ENCODE data around the gene CTDSPL.
"Not testable (repeated sequence)": the region's sequence is repeated elsewhere in the genome, so short reads cannot be mapped to it uniquely, and the experiment has no call there.

Gene CTDSPL

GRCh38 chr3:37861620-37862041 is at the start of gene CTDSPL:
Gene CTDSPL, plus strand, starts transcription at chr3:37861880. Its CDS starts 320 bp downstream, at chr3:37862200.
- peak within 1 kb of the TSS; percentile 64 for H2AFZ ChIP-seq (ENCODE audit: low read length, unreplicated experiment)
- peaks cover 33% of the 10 kb centered on the region for H3K4me1 ChIP-seq (ENCODE audit: control insufficient read depth, insufficient read depth, low read length, unreplicated experiment)
- H3K27ac ChIP-seq (ENCODE audit: low read depth, low read length) = no peak within 1 kb of the TSS
- peak within 1 kb of the TSS; percentile 97 for H3K4me3 ChIP-seq (ENCODE audit: low read depth, low read length)
- H3K79me2 ChIP-seq (ENCODE audit: control insufficient read depth, insufficient read depth, low read length, unreplicated experiment) = peaks cover 47% of the 10 kb centered on the region
- H3K27me3 ChIP-seq (ENCODE audit: insufficient read depth, low read length) = no peaks in the 10 kb centered on the region
- H3K36me3 ChIP-seq (ENCODE audit: insufficient read depth, low read length) = no peaks in the 10 kb centered on the region

DNA sequence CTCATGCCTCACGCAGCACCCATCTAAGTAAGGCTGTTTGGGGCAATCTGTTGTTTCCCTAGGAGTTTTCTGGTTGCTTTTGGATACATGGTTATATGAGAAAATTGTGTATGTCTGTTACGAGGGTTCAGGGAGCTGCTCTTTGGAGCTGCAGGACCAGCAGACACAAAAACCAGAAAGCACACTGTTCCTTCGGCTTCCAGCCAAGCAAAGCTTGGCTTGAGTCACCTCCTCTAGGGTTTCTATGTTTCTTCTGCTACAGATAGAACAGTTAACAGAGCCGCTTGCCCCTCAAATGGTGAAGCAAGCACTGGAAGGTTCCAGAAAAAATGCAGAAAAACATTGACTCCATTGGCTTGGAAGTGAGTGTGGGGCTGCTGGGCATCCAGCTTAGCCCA is 49.2 kb upstream of the CTDSPL start:
- no peak overlapping the region for H2AFZ ChIP-seq (ENCODE audit: low read length, unreplicated experiment)
- no peaks in the 10 kb centered on the region for H3K27me3 ChIP-seq (ENCODE audit: insufficient read depth, low read length)

DNA sequence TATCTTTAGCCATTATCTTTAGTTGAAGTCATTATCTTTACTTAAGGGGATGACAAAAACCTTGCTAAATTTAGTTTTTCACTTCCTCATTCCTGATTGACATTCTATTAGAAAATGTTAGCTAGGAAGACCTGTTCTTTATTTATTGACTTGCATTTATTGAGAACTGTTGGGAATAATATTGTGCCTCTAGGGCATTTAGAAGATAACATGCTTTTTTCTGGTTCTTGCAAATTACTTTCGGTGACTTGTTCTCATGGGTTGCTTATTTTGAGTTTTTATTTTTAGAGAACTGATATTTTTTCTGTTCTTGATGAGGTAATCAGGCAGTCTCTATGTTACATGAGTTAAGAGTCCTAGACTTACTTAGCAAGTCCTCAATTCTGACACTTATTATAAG is 48.3 kb upstream of the CTDSPL start:
- H3K27me3 ChIP-seq (ENCODE audit: insufficient read depth, low read length) = no peaks in the 10 kb centered on the region
- H3K4me3 ChIP-seq (ENCODE audit: low read depth, low read length) = no peak overlapping the region
- no peaks in the 10 kb centered on the region for H3K4me1 ChIP-seq (ENCODE audit: control insufficient read depth, insufficient read depth, low read length, unreplicated experiment)
- no peaks in the 10 kb centered on the region for H3K79me2 ChIP-seq (ENCODE audit: control insufficient read depth, insufficient read depth, low read length, unreplicated experiment)
- H2AFZ ChIP-seq (ENCODE audit: low read length, unreplicated experiment) = no peak overlapping the region
- no peaks in the 10 kb centered on the region for H3K36me3 ChIP-seq (ENCODE audit: insufficient read depth, low read length)
- no peak overlapping the region for H3K27ac ChIP-seq (ENCODE audit: low read depth, low read length)

More for the DNA sequence above, 49.2 kb upstream of the CTDSPL start:
- Histone ChIP-seq H3K4me1 (ENCODE audit: control insufficient read depth, insufficient read depth, low read length, unreplicated experiment) (no peaks in the 10 kb centered on the region), H3K36me3 (ENCODE audit: insufficient read depth, low read length) (no peaks in the 10 kb centered on the region), H3K4me3 (ENCODE audit: low read depth, low read length) (no peak overlapping the region), H3K79me2 (ENCODE audit: control insufficient read depth, insufficient read depth, low read length, unreplicated experiment) (no peaks in the 10 kb centered on the region), H3K27ac (ENCODE audit: low read depth, low read length) (no peak overlapping the region)

DNA sequence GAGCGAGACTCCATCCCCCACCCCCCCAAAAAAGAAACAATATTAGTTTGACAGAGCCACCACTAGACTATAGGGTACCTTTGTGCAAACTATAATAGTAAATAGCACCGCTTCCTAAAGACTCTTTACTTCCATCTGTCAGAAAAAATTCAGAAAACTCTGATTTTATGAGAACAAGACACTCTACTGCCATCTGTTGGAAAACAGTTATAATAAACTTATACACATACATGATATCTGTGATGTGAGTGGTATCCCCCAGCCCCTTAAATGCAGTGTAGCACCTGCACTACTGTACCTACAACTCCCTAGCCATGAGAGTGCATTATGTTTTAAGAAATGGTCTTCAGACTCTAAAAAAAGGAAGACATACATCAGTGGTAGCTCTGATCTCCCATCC is 47.1 kb upstream of the CTDSPL start:
- no peaks in the 10 kb centered on the region for H3K79me2 ChIP-seq (ENCODE audit: control insufficient read depth, insufficient read depth, low read length, unreplicated experiment)
- H3K36me3 ChIP-seq (ENCODE audit: insufficient read depth, low read length) = no peaks in the 10 kb centered on the region
- H3K4me3 ChIP-seq (ENCODE audit: low read depth, low read length) = no peak overlapping the region
- H3K27ac ChIP-seq (ENCODE audit: low read depth, low read length) = no peak overlapping the region
- H3K4me1 ChIP-seq (ENCODE audit: control insufficient read depth, insufficient read depth, low read length, unreplicated experiment) = no peaks in the 10 kb centered on the region
- H3K27me3 ChIP-seq (ENCODE audit: insufficient read depth, low read length) = no peaks in the 10 kb centered on the region
- no peak overlapping the region for H2AFZ ChIP-seq (ENCODE audit: low read length, unreplicated experiment)

DNA sequence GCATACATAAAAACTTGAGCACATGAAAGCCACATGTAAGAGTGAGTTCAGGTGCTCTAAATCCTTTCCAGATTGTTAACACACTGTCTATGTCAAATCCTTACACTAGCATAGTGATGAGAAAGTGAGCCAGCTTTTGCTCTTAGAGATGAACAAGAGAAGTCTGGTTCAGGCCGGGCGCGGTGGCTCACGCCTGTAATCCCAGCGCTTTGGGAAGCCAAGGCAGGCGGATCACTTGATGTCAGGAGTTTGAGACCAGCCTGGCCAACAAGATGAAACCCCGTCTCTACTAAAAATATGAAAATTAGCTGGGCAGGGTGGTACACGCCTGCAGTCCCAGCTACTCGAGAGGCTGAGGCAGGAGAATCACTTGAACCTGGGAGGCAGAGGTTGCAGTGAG is 46.5 kb upstream of the CTDSPL start:
- not testable (repeated sequence) for H3K27ac ChIP-seq (ENCODE audit: low read depth, low read length); H3K27me3 ChIP-seq (ENCODE audit: insufficient read depth, low read length); H3K36me3 ChIP-seq (ENCODE audit: insufficient read depth, low read length); H3K4me1 ChIP-seq (ENCODE audit: control insufficient read depth, insufficient read depth, low read length, unreplicated experiment); H3K79me2 ChIP-seq (ENCODE audit: control insufficient read depth, insufficient read depth, low read length, unreplicated experiment); H2AFZ ChIP-seq (ENCODE audit: low read length, unreplicated experiment); H3K4me3 ChIP-seq (ENCODE audit: low read depth, low read length)

- Histone ChIP-seq H3K36me3 (ENCODE audit: insufficient read depth, low read length) (no peaks in the 10 kb centered on the region), H3K27ac (ENCODE audit: low read depth, low read length) (no peak overlapping the region), H3K79me2 (ENCODE audit: control insufficient read depth, insufficient read depth, low read length, unreplicated experiment) (no peaks in the 10 kb centered on the region), H3K4me3 (ENCODE audit: low read depth, low read length) (no peak overlapping the region), H3K4me1 (ENCODE audit: control insufficient read depth, insufficient read depth, low read length, unreplicated experiment) (no peaks in the 10 kb centered on the region), H2AFZ (ENCODE audit: low read length, unreplicated experiment) (no peak overlapping the region), H3K27me3 (ENCODE audit: insufficient read depth, low read length) (no peaks in the 10 kb centered on the region)
Measured at GRCh38 chr3:37816271-37816670, 45.4 kb upstream of the CTDSPL start.

GRCh38 chr3:37819591-37819990 is 42.1 kb upstream of the CTDSPL start:
- H3K4me3 ChIP-seq (ENCODE audit: low read depth, low read length) = no peak overlapping the region
- H3K27me3 ChIP-seq (ENCODE audit: insufficient read depth, low read length) = no peaks in the 10 kb centered on the region
- H2AFZ ChIP-seq (ENCODE audit: low read length, unreplicated experiment) = no peak overlapping the region
- no peak overlapping the region for H3K27ac ChIP-seq (ENCODE audit: low read depth, low read length)
- no peaks in the 10 kb centered on the region for H3K4me1 ChIP-seq (ENCODE audit: control insufficient read depth, insufficient read depth, low read length, unreplicated experiment)
- H3K36me3 ChIP-seq (ENCODE audit: insufficient read depth, low read length) = no peaks in the 10 kb centered on the region
- H3K79me2 ChIP-seq (ENCODE audit: control insufficient read depth, insufficient read depth, low read length, unreplicated experiment) = no peaks in the 10 kb centered on the region

GRCh38 chr3:37820286-37820685 is 41.4 kb upstream of the CTDSPL start:
- H3K36me3 ChIP-seq (ENCODE audit: insufficient read depth, low read length) = no peaks in the 10 kb centered on the region
- H3K27ac ChIP-seq (ENCODE audit: low read depth, low read length) = no peak overlapping the region
- no peaks in the 10 kb centered on the region for H3K4me1 ChIP-seq (ENCODE audit: control insufficient read depth, insufficient read depth, low read length, unreplicated experiment)
- no peak overlapping the region for H2AFZ ChIP-seq (ENCODE audit: low read length, unreplicated experiment)
- H3K27me3 ChIP-seq (ENCODE audit: insufficient read depth, low read length) = no peaks in the 10 kb centered on the region
- H3K4me3 ChIP-seq (ENCODE audit: low read depth, low read length) = no peak overlapping the region
- no peaks in the 10 kb centered on the region for H3K79me2 ChIP-seq (ENCODE audit: control insufficient read depth, insufficient read depth, low read length, unreplicated experiment)

GRCh38 chr3:37823189-37823588 is 38.5 kb upstream of the CTDSPL start:
- no peaks in the 10 kb centered on the region for H3K79me2 ChIP-seq (ENCODE audit: control insufficient read depth, insufficient read depth, low read length, unreplicated experiment)
- H3K27me3 ChIP-seq (ENCODE audit: insufficient read depth, low read length) = no peaks in the 10 kb centered on the region
- no peak overlapping the region for H2AFZ ChIP-seq (ENCODE audit: low read length, unreplicated experiment)
- H3K27ac ChIP-seq (ENCODE audit: low read depth, low read length) = no peak overlapping the region
- no peaks in the 10 kb centered on the region; the same call in 1 of the 2 replicates for H3K36me3 ChIP-seq (ENCODE audit: insufficient read depth, low read length)
- no peak overlapping the region for H3K4me3 ChIP-seq (ENCODE audit: low read depth, low read length)
- no peaks in the 10 kb centered on the region for H3K4me1 ChIP-seq (ENCODE audit: control insufficient read depth, insufficient read depth, low read length, unreplicated experiment)

- no peak overlapping the region for H2AFZ ChIP-seq (ENCODE audit: low read length, unreplicated experiment)
- no peaks in the 10 kb centered on the region for H3K27me3 ChIP-seq (ENCODE audit: insufficient read depth, low read length)
Measured at GRCh38 chr3:37824090-37824953, 37.4 kb upstream of the CTDSPL start.

GRCh38 chr3:37824954-37825328 is 36.7 kb upstream of the CTDSPL start:
- H3K4me1 ChIP-seq (ENCODE audit: control insufficient read depth, insufficient read depth, low read length, unreplicated experiment) = no peaks in the 10 kb centered on the region
- no peaks in the 10 kb centered on the region; the same call in 1 of the 2 replicates for H3K36me3 ChIP-seq (ENCODE audit: insufficient read depth, low read length)
- H3K79me2 ChIP-seq (ENCODE audit: control insufficient read depth, insufficient read depth, low read length, unreplicated experiment) = no peaks in the 10 kb centered on the region
- H3K27me3 ChIP-seq (ENCODE audit: insufficient read depth, low read length) = no peaks in the 10 kb centered on the region
- no peak overlapping the region for H3K27ac ChIP-seq (ENCODE audit: low read depth, low read length)
- H3K4me3 ChIP-seq (ENCODE audit: low read depth, low read length) = no peak overlapping the region
- H2AFZ ChIP-seq (ENCODE audit: low read length, unreplicated experiment) = no peak overlapping the region

More at GRCh38 chr3:37824090-37824953, 37.4 kb upstream of the CTDSPL start:
- no peak overlapping the region for H3K27ac ChIP-seq (ENCODE audit: low read depth, low read length)
- no peaks in the 10 kb centered on the region for H3K79me2 ChIP-seq (ENCODE audit: control insufficient read depth, insufficient read depth, low read length, unreplicated experiment)
- H3K4me1 ChIP-seq (ENCODE audit: control insufficient read depth, insufficient read depth, low read length, unreplicated experiment) = no peaks in the 10 kb centered on the region
- no peaks in the 10 kb centered on the region; the same call in 1 of the 2 replicates for H3K36me3 ChIP-seq (ENCODE audit: insufficient read depth, low read length)
- no peak overlapping the region for H3K4me3 ChIP-seq (ENCODE audit: low read depth, low read length)

Data from ACC112 (cell line).